BJ (cell line): ENCODE data around the gene NCAPH2. TPM values are rescaled to one million over a fixed set of nuclear protein-coding genes. Genes with fewer than 3 reads are reported as not detected.

Experiments
- CTCF ChIA-PET: fragments of 350-600 bp; formaldehyde crosslinking; extraction: SDS; loops from one replicate; lab custom pipeline; 2021; ENCODE audit warnings: antibody characterized with exemption, inconsistent platforms; lab: Yijun Ruan, JAX
- POLR2A ChIA-PET: fragments of 300-600 bp; sonication (Branson Sonifier 250); formaldehyde crosslinking; extraction: SDS; loops from one replicate; lab custom pipeline; 2021; ENCODE audit warnings: antibody characterized with exemption; lab: Charles Lee
- DNase-seq: peaks from one replicate; pipeline ENCODE4 v3.0.0-alpha.2; 2011; ENCODE audit warnings: low read depth
- H3K27me3 ChIP-seq: 2 replicates; pipeline ENCODE4 v1.6.0; 2011; ENCODE audit warnings: low read length; ENCODE audit not compliant: control insufficient read depth, insufficient read depth
- H3K36me3 ChIP-seq: 2 replicates; pipeline ENCODE4 v1.5.1; 2011; ENCODE audit warnings: low read length; ENCODE audit not compliant: control insufficient read depth, insufficient read depth
- H3K4me3 ChIP-seq: 2 replicates; pipeline ENCODE4 v1.5.1; 2011; ENCODE audit warnings: low read depth, mild to moderate bottlenecking, control low read depth, low read length
- polyA plus RNA-seq: library from polyadenylated mRNA; depleted of rRNA; stranded (reverse); fragments of >200 nt; gene quantifications from 2 replicates; pipeline ENCODE4 v1.2.3, GENCODE V29; 2011
- TF ChIP-seq, protein P1 (sequence below): IDR thresholded peaks from 2 replicates; pipeline ENCODE4 v1.5.1; 2011; ENCODE audit warnings: low read depth, mild to moderate bottlenecking, control low read depth, inconsistent platforms, low read length, moderate library complexity; ENCODE audit not compliant: insufficient read depth

NCAPH2 gene
- polyA plus RNA-seq, 1 experiment = 31.7 TPM

- ChIA-PET POLR2A (no interaction called here), CTCF (interaction anchor here (1.3 kb wide), 1 partner anchor 8 kb away, joined by 4 read pairs; no protein-coding TSS in a partner anchor)
- DNase-seq = no peak
- H3K4me3 ChIP-seq = no peak overlapping the region
- no peaks in the 10 kb centered on the region for H3K36me3 ChIP-seq
- TF ChIP-seq, protein P1, sequence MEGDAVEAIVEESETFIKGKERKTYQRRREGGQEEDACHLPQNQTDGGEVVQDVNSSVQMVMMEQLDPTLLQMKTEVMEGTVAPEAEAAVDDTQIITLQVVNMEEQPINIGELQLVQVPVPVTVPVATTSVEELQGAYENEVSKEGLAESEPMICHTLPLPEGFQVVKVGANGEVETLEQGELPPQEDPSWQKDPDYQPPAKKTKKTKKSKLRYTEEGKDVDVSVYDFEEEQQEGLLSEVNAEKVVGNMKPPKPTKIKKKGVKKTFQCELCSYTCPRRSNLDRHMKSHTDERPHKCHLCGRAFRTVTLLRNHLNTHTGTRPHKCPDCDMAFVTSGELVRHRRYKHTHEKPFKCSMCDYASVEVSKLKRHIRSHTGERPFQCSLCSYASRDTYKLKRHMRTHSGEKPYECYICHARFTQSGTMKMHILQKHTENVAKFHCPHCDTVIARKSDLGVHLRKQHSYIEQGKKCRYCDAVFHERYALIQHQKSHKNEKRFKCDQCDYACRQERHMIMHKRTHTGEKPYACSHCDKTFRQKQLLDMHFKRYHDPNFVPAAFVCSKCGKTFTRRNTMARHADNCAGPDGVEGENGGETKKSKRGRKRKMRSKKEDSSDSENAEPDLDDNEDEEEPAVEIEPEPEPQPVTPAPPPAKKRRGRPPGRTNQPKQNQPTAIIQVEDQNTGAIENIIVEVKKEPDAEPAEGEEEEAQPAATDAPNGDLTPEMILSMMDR = no peak
- H3K27me3 ChIP-seq = no peaks in the 10 kb centered on the region
These were observed 17.3 kb upstream of the NCAPH2 start for GRCh38 chr22:50490531-50491308.

- ChIA-PET POLR2A (no interaction called here), CTCF (interaction anchor here (0.6 to 2.8 kb wide), 11 partner anchors 10 to 469 kb away, joined by 3 to 14 read pairs (median 4); partner anchors contain the start of genes ADM2, HDAC10, LMF2 and NCAPH2)
- no peak for DNase-seq
- TF ChIP-seq, protein P1 = no peak
- no peaks in the 10 kb centered on the region for H3K36me3 ChIP-seq
- no peak overlapping the region for H3K4me3 ChIP-seq
- H3K27me3 ChIP-seq = no peaks in the 10 kb centered on the region
These were observed 10.9 kb upstream of the NCAPH2 start for GRCh38 chr22:50497093-50497492.

- CTCF ChIA-PET = interaction anchor here (0.6 to 2.8 kb wide), 16 partner anchors 8 to 568 kb away, joined by 3 to 14 read pairs (median 4); partner anchors contain the start of genes HDAC10, LMF2, MIOX and NCAPH2
- H3K4me3 ChIP-seq = no peak overlapping the region
- POLR2A ChIA-PET = no interaction called here
These were observed 9.6 kb upstream of the NCAPH2 start for GRCh38 chr22:50498322-50498890.

DNA sequence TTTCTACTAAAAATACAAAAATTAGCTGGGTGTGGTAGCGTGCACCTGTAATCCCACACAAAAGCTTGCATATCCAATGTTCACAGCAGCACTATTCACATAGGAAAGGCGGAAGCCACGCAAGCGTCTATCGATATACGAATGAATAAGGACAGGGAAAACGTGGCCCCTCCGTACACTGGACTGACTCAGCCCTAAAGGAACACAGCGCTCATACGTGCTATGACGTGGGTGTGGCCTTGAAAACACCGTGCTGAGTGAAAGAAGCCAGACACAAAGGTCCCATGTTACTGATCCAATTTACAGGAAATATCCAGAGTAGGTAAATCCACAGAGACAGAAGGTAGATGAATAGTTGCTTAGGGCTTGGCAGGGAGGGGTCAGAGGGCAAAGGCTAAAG is 7.6 kb upstream of the NCAPH2 start:
- Histone ChIP-seq H3K36me3 (peaks cover 22% of the 10 kb centered on the region), H3K27me3 (no peaks in the 10 kb centered on the region), H3K4me3 (no peak overlapping the region)
- CTCF ChIA-PET = no interaction called here
- no peak for DNase-seq
- POLR2A ChIA-PET = no interaction called here
- TF ChIP-seq, protein P1 = no peak

More at GRCh38 chr22:50498322-50498890, 9.6 kb upstream of the NCAPH2 start:
- Histone ChIP-seq H3K27me3 (no peaks in the 10 kb centered on the region), H3K36me3 (peaks cover 9% of the 10 kb centered on the region)
- TF ChIP-seq, protein P1 = peak; percentile 72
- DNase-seq = no peak

- Histone ChIP-seq H3K27me3 (no peaks in the 10 kb centered on the region), H3K4me3 (no peak overlapping the region), H3K36me3 (peaks cover 27% of the 10 kb centered on the region)
- POLR2A ChIA-PET = no interaction called here
- TF ChIP-seq, protein P1 = no peak
- DNase-seq = no peak
- CTCF ChIA-PET = interaction anchor here (0.6 kb wide), 1 partner anchor 10 kb away, joined by 3 read pairs; no protein-coding TSS in a partner anchor
These were observed 5.9 kb upstream of the NCAPH2 start for GRCh38 chr22:50502096-50502495.
